ENCODE results near the gene SFXN5. TPM values are rescaled to one million over a fixed set of nuclear protein-coding genes. Genes with fewer than 3 reads are reported as not detected.

The SFXN5 gene
- total RNA-seq, 1 experiment from 2014 or later, result 25.9 TPM

DNA sequence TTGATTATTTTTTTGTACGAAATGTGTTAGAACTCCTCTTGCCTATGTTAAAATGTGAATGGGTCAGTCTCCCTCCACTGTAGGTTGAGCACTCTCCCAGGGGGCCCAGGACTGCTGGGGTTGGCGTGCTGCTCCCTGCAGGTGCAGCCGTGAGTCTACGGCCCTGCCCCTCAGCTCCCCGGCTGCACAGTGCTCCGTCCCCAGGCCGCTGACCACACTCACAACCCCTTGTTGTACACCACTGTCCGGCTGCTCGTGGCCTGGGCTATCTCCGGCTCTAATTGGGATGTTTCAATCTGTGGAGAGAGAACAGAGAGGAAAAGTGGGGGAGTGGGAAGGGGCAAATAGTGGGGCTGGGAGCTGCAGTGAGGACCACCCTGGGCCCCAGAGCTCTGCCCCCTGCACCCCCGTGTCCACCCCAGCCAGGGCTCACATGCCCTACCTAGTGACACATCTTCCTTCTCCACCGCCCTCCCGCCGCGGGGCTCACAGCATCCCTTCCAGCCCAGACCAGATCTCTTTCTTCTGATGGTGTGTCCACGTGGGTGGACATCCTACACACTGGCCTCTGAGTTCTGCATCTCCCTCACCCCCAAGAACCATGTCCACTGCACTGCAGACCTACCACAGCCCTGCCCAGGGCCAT lies 126.6 kb downstream of the SFXN5 start:
- H3K27me3 Mint-ChIP-seq (ENCODE audit: low read depth), result peaks cover 12% of the 10 kb centered on the region
- H3K27ac Mint-ChIP-seq, result no peak overlapping the region
- CTCF ChIA-PET, result interaction anchor here (1.4 to 14.9 kb wide), 3 partner anchors 10 to 52 kb away, joined by 5 to 218 read pairs (median 7); no protein-coding TSS in a partner anchor
- H3K4me1 Mint-ChIP-seq, result peaks cover 38% of the 10 kb centered on the region
- peaks cover 2% of the 10 kb centered on the region; the same call in 1 of the 2 replicates for H3K36me3 Mint-ChIP-seq
- DNase-seq (ENCODE audit: low spot score) (no peak), ATAC-seq (no peak)
- no peaks in the 10 kb centered on the region for H3K9me3 Mint-ChIP-seq
- TF ChIP-seq, protein P1, sequence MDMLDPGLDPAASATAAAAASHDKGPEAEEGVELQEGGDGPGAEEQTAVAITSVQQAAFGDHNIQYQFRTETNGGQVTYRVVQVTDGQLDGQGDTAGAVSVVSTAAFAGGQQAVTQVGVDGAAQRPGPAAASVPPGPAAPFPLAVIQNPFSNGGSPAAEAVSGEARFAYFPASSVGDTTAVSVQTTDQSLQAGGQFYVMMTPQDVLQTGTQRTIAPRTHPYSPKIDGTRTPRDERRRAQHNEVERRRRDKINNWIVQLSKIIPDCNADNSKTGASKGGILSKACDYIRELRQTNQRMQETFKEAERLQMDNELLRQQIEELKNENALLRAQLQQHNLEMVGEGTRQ (CRISPR knock-in tag; IDR thresholded peaks at IDR 0.05), result no peak
- no peak for TF ChIP-seq MXD4 (CRISPR knock-in tag; IDR thresholded peaks at IDR 0.05; ENCODE audit: borderline replicate concordance)
- TF ChIP-seq, protein P2, sequence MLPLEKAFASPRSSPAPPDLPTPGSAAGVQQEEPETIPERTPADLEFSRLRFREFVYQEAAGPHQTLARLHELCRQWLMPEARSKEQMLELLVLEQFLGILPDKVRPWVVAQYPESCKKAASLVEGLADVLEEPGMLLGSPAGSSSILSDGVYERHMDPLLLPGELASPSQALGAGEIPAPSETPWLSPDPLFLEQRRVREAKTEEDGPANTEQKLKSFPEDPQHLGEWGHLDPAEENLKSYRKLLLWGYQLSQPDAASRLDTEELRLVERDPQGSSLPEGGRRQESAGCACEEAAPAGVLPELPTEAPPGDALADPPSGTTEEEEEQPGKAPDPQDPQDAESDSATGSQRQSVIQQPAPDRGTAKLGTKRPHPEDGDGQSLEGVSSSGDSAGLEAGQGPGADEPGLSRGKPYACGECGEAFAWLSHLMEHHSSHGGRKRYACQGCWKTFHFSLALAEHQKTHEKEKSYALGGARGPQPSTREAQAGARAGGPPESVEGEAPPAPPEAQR (CRISPR knock-in tag; IDR thresholded peaks at IDR 0.05), result no peak
- no peak for TF ChIP-seq SMAD4 (CRISPR knock-in tag; IDR thresholded peaks at IDR 0.05)
- no peak for TF ChIP-seq TEAD4 (CRISPR knock-in tag; IDR thresholded peaks at IDR 0.05)
- TF ChIP-seq, protein P3, sequence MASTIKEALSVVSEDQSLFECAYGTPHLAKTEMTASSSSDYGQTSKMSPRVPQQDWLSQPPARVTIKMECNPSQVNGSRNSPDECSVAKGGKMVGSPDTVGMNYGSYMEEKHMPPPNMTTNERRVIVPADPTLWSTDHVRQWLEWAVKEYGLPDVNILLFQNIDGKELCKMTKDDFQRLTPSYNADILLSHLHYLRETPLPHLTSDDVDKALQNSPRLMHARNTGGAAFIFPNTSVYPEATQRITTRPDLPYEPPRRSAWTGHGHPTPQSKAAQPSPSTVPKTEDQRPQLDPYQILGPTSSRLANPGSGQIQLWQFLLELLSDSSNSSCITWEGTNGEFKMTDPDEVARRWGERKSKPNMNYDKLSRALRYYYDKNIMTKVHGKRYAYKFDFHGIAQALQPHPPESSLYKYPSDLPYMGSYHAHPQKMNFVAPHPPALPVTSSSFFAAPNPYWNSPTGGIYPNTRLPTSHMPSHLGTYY (CRISPR knock-in tag; IDR thresholded peaks at IDR 0.05), result no peak
- TF ChIP-seq HMGA2 (CRISPR knock-in tag; IDR thresholded peaks at IDR 0.05), result no peak
- no peak for TF ChIP-seq ZNF423 (CRISPR knock-in tag; IDR thresholded peaks at IDR 0.05)
- TF ChIP-seq IRF2 (CRISPR knock-in tag; IDR thresholded peaks at IDR 0.05; ENCODE audit: borderline replicate concordance, low read depth), result no peak
- POLR2A ChIA-PET, result no interaction called here
- no peak overlapping the region for H3K4me3 Mint-ChIP-seq

DNA sequence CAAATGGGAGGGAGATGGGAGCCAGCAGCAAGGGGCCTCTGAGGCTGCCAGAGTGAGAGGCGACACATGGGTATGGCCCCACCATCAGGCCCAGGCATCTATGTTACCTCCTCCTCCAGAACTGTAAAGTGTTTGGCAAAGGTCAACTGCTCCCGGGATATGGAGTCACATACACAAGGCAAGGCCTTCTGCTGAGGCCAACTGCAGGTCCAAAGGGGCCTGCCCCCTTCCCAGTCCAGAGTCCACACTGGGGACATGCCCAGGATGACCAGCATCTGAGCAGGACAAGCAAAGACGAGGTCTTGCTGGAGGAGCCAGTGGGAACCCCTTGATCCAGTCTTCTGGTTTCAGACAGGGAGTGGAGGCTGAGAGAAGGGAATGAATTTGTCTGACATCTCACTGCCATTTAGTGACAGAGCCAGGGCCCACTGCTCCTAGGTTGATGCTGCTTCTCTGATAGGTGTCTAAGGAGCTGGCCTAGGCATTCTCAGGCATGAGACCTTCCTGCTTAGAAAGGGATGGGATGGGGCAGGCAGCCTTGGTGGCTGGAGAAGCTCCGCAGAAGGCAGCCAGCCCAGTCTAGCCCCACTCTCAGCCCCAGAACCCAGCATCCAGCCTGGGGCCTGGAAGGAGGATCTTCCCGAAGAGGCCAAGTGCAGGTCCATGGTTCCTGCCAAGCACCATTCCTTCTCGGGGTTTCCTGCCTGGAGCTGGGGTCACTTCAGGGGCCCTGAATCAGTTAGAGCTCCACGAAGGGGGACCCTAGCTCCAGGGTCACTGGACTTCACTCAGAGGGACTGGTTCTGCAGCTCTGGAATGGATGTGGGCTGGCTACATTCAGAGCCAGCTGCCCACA lies 127.7 kb downstream of the SFXN5 start:
- Mint-ChIP-seq H3K4me1 (peaks cover 39% of the 10 kb centered on the region), H3K9me3 (no peaks in the 10 kb centered on the region), H3K36me3 (peaks cover 10% of the 10 kb centered on the region), H3K27me3 (ENCODE audit: low read depth) (peaks cover 21% of the 10 kb centered on the region), H3K27ac (no peak overlapping the region), H3K4me3 (no peak overlapping the region)
- TF ChIP-seq, protein P4, sequence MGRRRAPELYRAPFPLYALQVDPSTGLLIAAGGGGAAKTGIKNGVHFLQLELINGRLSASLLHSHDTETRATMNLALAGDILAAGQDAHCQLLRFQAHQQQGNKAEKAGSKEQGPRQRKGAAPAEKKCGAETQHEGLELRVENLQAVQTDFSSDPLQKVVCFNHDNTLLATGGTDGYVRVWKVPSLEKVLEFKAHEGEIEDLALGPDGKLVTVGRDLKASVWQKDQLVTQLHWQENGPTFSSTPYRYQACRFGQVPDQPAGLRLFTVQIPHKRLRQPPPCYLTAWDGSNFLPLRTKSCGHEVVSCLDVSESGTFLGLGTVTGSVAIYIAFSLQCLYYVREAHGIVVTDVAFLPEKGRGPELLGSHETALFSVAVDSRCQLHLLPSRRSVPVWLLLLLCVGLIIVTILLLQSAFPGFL (CRISPR knock-in tag; IDR thresholded peaks at IDR 0.05; ENCODE audit: borderline replicate concordance), result no peak
- no peak for TF ChIP-seq TEAD4 (CRISPR knock-in tag; IDR thresholded peaks at IDR 0.05)
- no peak for TF ChIP-seq SMAD4 (CRISPR knock-in tag; IDR thresholded peaks at IDR 0.05)
- TF ChIP-seq, protein P5, sequence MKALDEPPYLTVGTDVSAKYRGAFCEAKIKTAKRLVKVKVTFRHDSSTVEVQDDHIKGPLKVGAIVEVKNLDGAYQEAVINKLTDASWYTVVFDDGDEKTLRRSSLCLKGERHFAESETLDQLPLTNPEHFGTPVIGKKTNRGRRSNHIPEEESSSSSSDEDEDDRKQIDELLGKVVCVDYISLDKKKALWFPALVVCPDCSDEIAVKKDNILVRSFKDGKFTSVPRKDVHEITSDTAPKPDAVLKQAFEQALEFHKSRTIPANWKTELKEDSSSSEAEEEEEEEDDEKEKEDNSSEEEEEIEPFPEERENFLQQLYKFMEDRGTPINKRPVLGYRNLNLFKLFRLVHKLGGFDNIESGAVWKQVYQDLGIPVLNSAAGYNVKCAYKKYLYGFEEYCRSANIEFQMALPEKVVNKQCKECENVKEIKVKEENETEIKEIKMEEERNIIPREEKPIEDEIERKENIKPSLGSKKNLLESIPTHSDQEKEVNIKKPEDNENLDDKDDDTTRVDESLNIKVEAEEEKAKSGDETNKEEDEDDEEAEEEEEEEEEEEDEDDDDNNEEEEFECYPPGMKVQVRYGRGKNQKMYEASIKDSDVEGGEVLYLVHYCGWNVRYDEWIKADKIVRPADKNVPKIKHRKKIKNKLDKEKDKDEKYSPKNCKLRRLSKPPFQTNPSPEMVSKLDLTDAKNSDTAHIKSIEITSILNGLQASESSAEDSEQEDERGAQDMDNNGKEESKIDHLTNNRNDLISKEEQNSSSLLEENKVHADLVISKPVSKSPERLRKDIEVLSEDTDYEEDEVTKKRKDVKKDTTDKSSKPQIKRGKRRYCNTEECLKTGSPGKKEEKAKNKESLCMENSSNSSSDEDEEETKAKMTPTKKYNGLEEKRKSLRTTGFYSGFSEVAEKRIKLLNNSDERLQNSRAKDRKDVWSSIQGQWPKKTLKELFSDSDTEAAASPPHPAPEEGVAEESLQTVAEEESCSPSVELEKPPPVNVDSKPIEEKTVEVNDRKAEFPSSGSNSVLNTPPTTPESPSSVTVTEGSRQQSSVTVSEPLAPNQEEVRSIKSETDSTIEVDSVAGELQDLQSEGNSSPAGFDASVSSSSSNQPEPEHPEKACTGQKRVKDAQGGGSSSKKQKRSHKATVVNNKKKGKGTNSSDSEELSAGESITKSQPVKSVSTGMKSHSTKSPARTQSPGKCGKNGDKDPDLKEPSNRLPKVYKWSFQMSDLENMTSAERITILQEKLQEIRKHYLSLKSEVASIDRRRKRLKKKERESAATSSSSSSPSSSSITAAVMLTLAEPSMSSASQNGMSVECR (CRISPR knock-in tag; IDR thresholded peaks at IDR 0.05; ENCODE audit: borderline replicate concordance), result no peak
- TF ChIP-seq SMAD3 (CRISPR knock-in tag; IDR thresholded peaks at IDR 0.05; ENCODE audit: borderline replicate concordance), result no peak
- no peak for TF ChIP-seq CREB1 (CRISPR knock-in tag; IDR thresholded peaks at IDR 0.05)
- TF ChIP-seq, protein P6, sequence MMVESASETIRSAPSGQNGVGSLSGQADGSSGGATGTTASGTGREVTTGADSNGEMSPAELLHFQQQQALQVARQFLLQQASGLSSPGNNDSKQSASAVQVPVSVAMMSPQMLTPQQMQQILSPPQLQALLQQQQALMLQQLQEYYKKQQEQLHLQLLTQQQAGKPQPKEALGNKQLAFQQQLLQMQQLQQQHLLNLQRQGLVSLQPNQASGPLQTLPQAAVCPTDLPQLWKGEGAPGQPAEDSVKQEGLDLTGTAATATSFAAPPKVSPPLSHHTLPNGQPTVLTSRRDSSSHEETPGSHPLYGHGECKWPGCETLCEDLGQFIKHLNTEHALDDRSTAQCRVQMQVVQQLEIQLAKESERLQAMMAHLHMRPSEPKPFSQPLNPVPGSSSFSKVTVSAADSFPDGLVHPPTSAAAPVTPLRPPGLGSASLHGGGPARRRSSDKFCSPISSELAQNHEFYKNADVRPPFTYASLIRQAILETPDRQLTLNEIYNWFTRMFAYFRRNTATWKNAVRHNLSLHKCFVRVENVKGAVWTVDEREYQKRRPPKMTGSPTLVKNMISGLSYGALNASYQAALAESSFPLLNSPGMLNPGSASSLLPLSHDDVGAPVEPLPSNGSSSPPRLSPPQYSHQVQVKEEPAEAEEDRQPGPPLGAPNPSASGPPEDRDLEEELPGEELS (CRISPR knock-in tag; IDR thresholded peaks at IDR 0.05), result no peak
- ATAC-seq, result no peak
- POLR2A ChIA-PET, result no interaction called here
- CTCF ChIA-PET, result interaction anchor here (0.9 to 14.9 kb wide), 5 partner anchors 9 to 56 kb away, joined by 3 to 218 read pairs (median 5); no protein-coding TSS in a partner anchor
- DNase-seq (ENCODE audit: low spot score), result no peak
